Nephron (organoid): ENCODE measurements around the gene MGST3.

ENCODE experiments used
- H3K27ac Mint-ChIP-seq, 3 experiments: 2 replicates each; pipeline ENCODE4 v1.8.0; 2020; ENCODE audit warnings: mixed read lengths in 3 of 3, mild to moderate bottlenecking in 2 of 3, moderate library complexity in 1 of 3
- H3K27me3 Mint-ChIP-seq: 2 replicates; pipeline ENCODE4 v1.8.0; 2021; ENCODE audit warnings: low read depth, mild to moderate bottlenecking, moderate library complexity, mixed read lengths
- H3K36me3 Mint-ChIP-seq: 2 replicates; pipeline ENCODE4 v1.8.0; 2020; ENCODE audit warnings: low read depth, mixed read lengths
- H3K4me1 Mint-ChIP-seq: 2 replicates; pipeline ENCODE4 v1.8.0; 2020; ENCODE audit warnings: mixed read lengths
- H3K4me3 Mint-ChIP-seq, 3 experiments: 2 replicates each; pipeline ENCODE4 v1.8.0; 2020; ENCODE audit warnings: mild to moderate bottlenecking in 3 of 3, mixed read lengths in 3 of 3, moderate library complexity in 2 of 3
- H3K9me3 Mint-ChIP-seq: 2 replicates; pipeline ENCODE4 v1.8.0; 2020; ENCODE audit warnings: mixed read lengths
- CTCF ChIP-seq, 3 experiments: fragments of 200-600 bp; sonication (generic); IDR thresholded peaks; one replicate each; pipeline ENCODE4 v1.5.0; 2021; ENCODE audit warnings: antibody characterized with exemption in 3 of 3; ENCODE audit not compliant: unreplicated experiment in 3 of 3

The MGST3 gene

GRCh38 chr1:165624441-165624840 lies 6.6 kb upstream of the MGST3 start:
- Mint-ChIP-seq H3K4me1 (peaks cover 4% of the 10 kb centered on the region), H3K9me3 (no peaks in the 10 kb centered on the region), H3K36me3 (no peaks in the 10 kb centered on the region), H3K4me3 (no peak overlapping the region), H3K27me3 (peaks cover 3% of the 10 kb centered on the region), H3K27ac (no peak overlapping the region)
- no peak for TF ChIP-seq CTCF (IDR thresholded peaks at IDR 0.05; ENCODE audit: unreplicated experiment in 3 of 3)

GRCh38 chr1:165628147-165628822 lies 2.7 kb upstream of the MGST3 start:
- H3K4me3 Mint-ChIP-seq = peak overlapping the region; percentile 5 to 59 (median 24)
- H3K36me3 Mint-ChIP-seq = no peaks in the 10 kb centered on the region
- H3K4me1 Mint-ChIP-seq = peaks cover 4% of the 10 kb centered on the region
- peak overlapping the region in 2 of 3 experiments; percentile 3 to 6 for H3K27ac Mint-ChIP-seq
- no peaks in the 10 kb centered on the region for H3K27me3 Mint-ChIP-seq
- no peak for TF ChIP-seq CTCF (IDR thresholded peaks at IDR 0.05; ENCODE audit: unreplicated experiment in 3 of 3)
- H3K9me3 Mint-ChIP-seq = no peaks in the 10 kb centered on the region

- no peak for TF ChIP-seq CTCF (IDR thresholded peaks at IDR 0.05; ENCODE audit: unreplicated experiment in 3 of 3)
- no peaks in the 10 kb centered on the region for H3K36me3 Mint-ChIP-seq
- H3K9me3 Mint-ChIP-seq = no peaks in the 10 kb centered on the region
- no peaks in the 10 kb centered on the region for H3K27me3 Mint-ChIP-seq
- H3K27ac Mint-ChIP-seq = peak overlapping the region in 2 of 3 experiments; percentile 22 to 46
- H3K4me1 Mint-ChIP-seq = peaks cover 10% of the 10 kb centered on the region
- no peak overlapping the region for H3K4me3 Mint-ChIP-seq
Measured at GRCh38 chr1:165629151-165629550, 1.9 kb upstream of the MGST3 start.

- no peak overlapping the region for H3K4me3 Mint-ChIP-seq
- H3K27ac Mint-ChIP-seq = peak overlapping the region in 1 of 3 experiments; percentile 61
- peaks cover 15% of the 10 kb centered on the region for H3K4me1 Mint-ChIP-seq
- no peaks in the 10 kb centered on the region for H3K9me3 Mint-ChIP-seq
- TF ChIP-seq CTCF (IDR thresholded peaks at IDR 0.05; ENCODE audit: unreplicated experiment in 3 of 3) = no peak
- H3K36me3 Mint-ChIP-seq = no peaks in the 10 kb centered on the region
- no peaks in the 10 kb centered on the region for H3K27me3 Mint-ChIP-seq
Measured at GRCh38 chr1:165629848-165630628, 996 bp upstream of the MGST3 start.

GRCh38 chr1:165631342-165632151 lies 513 bp downstream of the MGST3 start:
- peaks cover 21% of the 10 kb centered on the region for H3K4me1 Mint-ChIP-seq
- TF ChIP-seq CTCF (IDR thresholded peaks at IDR 0.05; ENCODE audit: unreplicated experiment in 3 of 3) = no peak
- no peak overlapping the region for H3K4me3 Mint-ChIP-seq
- no peaks in the 10 kb centered on the region for H3K36me3 Mint-ChIP-seq
- no peaks in the 10 kb centered on the region for H3K27me3 Mint-ChIP-seq
- H3K9me3 Mint-ChIP-seq = no peaks in the 10 kb centered on the region
- H3K27ac Mint-ChIP-seq = no peak overlapping the region
